Keratinocyte (primary cell): ENCODE results near the gene SEC22A. TPM values are rescaled to one million over a fixed set of nuclear protein-coding genes. Genes with fewer than 3 reads are reported as not detected.

ENCODE experiments used
- DNase-seq: peaks from one replicate; pipeline ENCODE4 v3.0.0-alpha.2; 2011; ENCODE audit warnings: low read depth, missing footprints, low spot score
- FAIRE-seq: peaks from 2 replicates; lab custom pipeline; 2011; peaks lifted over from hg19 to GRCh38; lab: Jason Lieb, UNC
- H2AFZ ChIP-seq: 2 replicates; pipeline ENCODE4 v1.6.0; 2012; ENCODE audit warnings: low read length, control low read depth, inconsistent platforms; ENCODE audit not compliant: control insufficient read depth
- H3K27ac ChIP-seq: 2 replicates; pipeline ENCODE4 v1.5.1; 2011; ENCODE audit warnings: low read length; ENCODE audit not compliant: control insufficient read depth, insufficient read depth
- H3K27me3 ChIP-seq: 3 replicates; pipeline ENCODE4 v1.6.0; 2011; ENCODE audit warnings: low read length; ENCODE audit not compliant: control insufficient read depth, insufficient read depth; ENCODE audit errors: extremely low read depth
- H3K36me3 ChIP-seq, 2 experiments: 2 replicates in 1 of 2; 3 replicates in 1 of 2; pipeline ENCODE4 v1.5.1; 2011; ENCODE audit warnings: low read length in 2 of 2, mild to moderate bottlenecking in 1 of 2; ENCODE audit not compliant: control insufficient read depth in 2 of 2, insufficient read depth in 2 of 2; ENCODE audit errors: extremely low read depth in 1 of 2
- H3K4me1 ChIP-seq: 3 replicates; pipeline ENCODE4 v1.5.1; 2011; ENCODE audit warnings: low read length; ENCODE audit not compliant: control insufficient read depth, insufficient read depth; ENCODE audit errors: extremely low read depth
- H3K4me2 ChIP-seq: 3 replicates; pipeline ENCODE4 v1.6.0; 2011; ENCODE audit warnings: low read depth, low read length; ENCODE audit not compliant: control insufficient read depth, insufficient read depth; ENCODE audit errors: extremely low read depth
- H3K4me3 ChIP-seq, 3 experiments: fragments of 200-600 bp in 1 of 3; sonication (generic) in 1 of 3; 2 replicates in 2 of 3; 3 replicates in 1 of 3; pipeline ENCODE4 v1.5.1; 2011 to 2016; ENCODE audit warnings: low read length in 3 of 3, mild to moderate bottlenecking in 3 of 3, control low read depth in 2 of 3, inconsistent platforms in 1 of 3, low read depth in 1 of 3, mixed read lengths in 1 of 3, mixed run types in 1 of 3, moderate library complexity in 1 of 3; ENCODE audit not compliant: control insufficient read depth in 2 of 3, insufficient read depth in 2 of 3; ENCODE audit errors: extremely low read depth in 1 of 3
- H3K79me2 ChIP-seq: 2 replicates; pipeline ENCODE4 v1.6.0; 2012; ENCODE audit warnings: low read length; ENCODE audit not compliant: control insufficient read depth, insufficient read depth
- H3K9ac ChIP-seq: 3 replicates; pipeline ENCODE4 v1.6.0; 2011; ENCODE audit warnings: low read length; ENCODE audit not compliant: control insufficient read depth, insufficient read depth; ENCODE audit errors: extremely low read depth
- H3K9me1 ChIP-seq: 3 replicates; pipeline ENCODE4 v1.6.0; 2011; ENCODE audit warnings: low read length; ENCODE audit not compliant: control insufficient read depth, insufficient read depth; ENCODE audit errors: extremely low read depth
- H3K9me3 ChIP-seq: 2 replicates; pipeline ENCODE4 v1.5.1; 2012; ENCODE audit warnings: low read depth, low read length; ENCODE audit not compliant: control insufficient read depth
- H4K20me1 ChIP-seq: 3 replicates; pipeline ENCODE4 v1.6.0; 2011; ENCODE audit warnings: low read length; ENCODE audit not compliant: control insufficient read depth, insufficient read depth; ENCODE audit errors: extremely low read depth
- CTCF ChIP-seq, 3 experiments: IDR thresholded peaks in 1 of 3; conservative IDR thresholded peaks in 1 of 3; optimal IDR thresholded peaks in 1 of 3; 2 replicates in 2 of 3; 3 replicates in 1 of 3; pipeline versions ENCODE3 to v1.5.1; 2011; ENCODE audit warnings: low read length in 3 of 3, mild to moderate bottlenecking in 3 of 3, moderate library complexity in 2 of 3, control low read depth in 1 of 3, inconsistent platforms in 1 of 3; ENCODE audit not compliant: insufficient read depth in 2 of 3; ENCODE audit errors: extremely low read depth in 1 of 3
- EZH2 ChIP-seq: IDR thresholded peaks from one replicate; pipeline ENCODE4 v1.6.1; 2012; ENCODE audit warnings: inconsistent platforms, mild to moderate bottlenecking, low read length, moderate library complexity
- dilution Hi-C: fragments of 300-500 bp; cut with MboI; formaldehyde crosslinking; loops from one replicate; pipeline ENCODE4 v1.7.0; 2020; ENCODE audit warnings: low sequenced_read_pairs; ENCODE audit not compliant: extremely low pct_ligation_motif_present
- polyA plus RNA-seq, 5 experiments: library from polyadenylated mRNA; depleted of rRNA in 3 of 5; stranded (reverse) in 3 of 5; stranded (forward) in 1 of 5; unstranded in 1 of 5; fragments of >200 nt; gene quantifications; 1 replicate in 1 of 5; 2 replicates in 3 of 5; 3 replicates in 1 of 5; pipeline versions ENCODE4 v1.2.1 to v1.2.3, GENCODE V29; 2011 to 2012; ENCODE audit warnings: missing spikeins in 2 of 5, low read depth in 1 of 5, low replicate concordance in 1 of 5

SEC22A gene
- polyA plus RNA-seq, 1 donor (not counting 4 experiments of a cell fraction or from before 2014, with no cell fraction given), result 32.9 TPM

DNA sequence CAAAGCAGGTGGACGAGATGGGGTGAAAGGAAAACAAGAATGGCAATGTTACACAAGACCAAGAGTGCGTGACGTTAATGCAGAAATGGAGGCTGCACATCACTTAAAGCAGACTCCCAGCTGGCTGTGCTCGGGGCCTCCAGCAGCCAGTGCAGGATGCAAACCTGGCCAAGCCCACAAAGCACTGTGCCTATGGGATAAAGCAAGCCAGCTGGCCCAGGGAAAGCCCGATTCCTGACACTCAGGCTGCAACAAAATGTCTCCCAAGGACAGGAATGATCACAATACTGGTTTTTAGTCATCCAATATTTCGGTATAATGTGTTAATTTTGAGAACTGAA lies 86.2 kb downstream of the SEC22A start:
- no peaks in the 10 kb centered on the region for H3K4me1 ChIP-seq
- no peak overlapping the region for H3K4me3 ChIP-seq
- no peak overlapping the region for H3K4me2 ChIP-seq
- H4K20me1 ChIP-seq, result peaks cover 2% of the 10 kb centered on the region
- H3K27ac ChIP-seq, result no peak overlapping the region
- no peaks in the 10 kb centered on the region for H3K9me3 ChIP-seq
- no peaks in the 10 kb centered on the region for H3K79me2 ChIP-seq
- no peaks in the 10 kb centered on the region for H3K36me3 ChIP-seq
- TF ChIP-seq CTCF (optimal IDR thresholded peaks at IDR 0.05 in 1 of 3, IDR thresholded peaks at IDR 0.05 in 1 of 3, conservative IDR thresholded peaks at IDR 0.05 in 1 of 3; ENCODE audit: extremely low read depth in 1 of 3, insufficient read depth in 2 of 3, low read length in 3 of 3), result no peak
- TF ChIP-seq EZH2, result no peak
- H2AFZ ChIP-seq, result no peak overlapping the region
- peaks cover 7% of the 10 kb centered on the region for H3K27me3 ChIP-seq
- dilution Hi-C loops, result no loop called here
- DNase-seq, result no peak
- no peak overlapping the region for H3K9ac ChIP-seq
- FAIRE-seq, result no peak
- H3K9me1 ChIP-seq, result no peaks in the 10 kb centered on the region

GRCh38 chr3:123289391-123290106 lies 87.8 kb downstream of the SEC22A start:
- no peak overlapping the region for H3K4me3 ChIP-seq
- no peaks in the 10 kb centered on the region for H3K9me1 ChIP-seq
- no peak overlapping the region for H3K9ac ChIP-seq
- FAIRE-seq (no peak), DNase-seq (no peak)
- H2AFZ ChIP-seq, result no peak overlapping the region
- no peaks in the 10 kb centered on the region for H3K9me3 ChIP-seq
- peaks cover 8% of the 10 kb centered on the region for H3K27me3 ChIP-seq
- H4K20me1 ChIP-seq, result peaks cover 2% of the 10 kb centered on the region
- H3K79me2 ChIP-seq, result no peaks in the 10 kb centered on the region
- H3K36me3 ChIP-seq, result no peaks in the 10 kb centered on the region
- no peak overlapping the region for H3K4me2 ChIP-seq
- dilution Hi-C loops, result no loop called here
- TF ChIP-seq EZH2, result no peak
- no peak for TF ChIP-seq CTCF (optimal IDR thresholded peaks at IDR 0.05 in 1 of 3, IDR thresholded peaks at IDR 0.05 in 1 of 3, conservative IDR thresholded peaks at IDR 0.05 in 1 of 3; ENCODE audit: extremely low read depth in 1 of 3, insufficient read depth in 2 of 3, low read length in 3 of 3)
- H3K27ac ChIP-seq, result no peak overlapping the region
- no peaks in the 10 kb centered on the region for H3K4me1 ChIP-seq
